Neural progenitor cell (in vitro differentiated cells): ENCODE results near the gene VIM.

Experiments used
- CTCF ChIP-seq: fragments of 200-600 bp; sonication (generic); IDR thresholded peaks from 2 replicates; pipeline ENCODE4 v1.5.1; 2017; ENCODE audit warnings: antibody characterized with exemption, mild to moderate bottlenecking
- EZH2 ChIP-seq: fragments of 200-600 bp; sonication (generic); IDR thresholded peaks from 2 replicates; pipeline ENCODE4 v1.6.1; 2017; ENCODE audit warnings: antibody characterized with exemption, mild to moderate bottlenecking, moderate library complexity

DNA sequence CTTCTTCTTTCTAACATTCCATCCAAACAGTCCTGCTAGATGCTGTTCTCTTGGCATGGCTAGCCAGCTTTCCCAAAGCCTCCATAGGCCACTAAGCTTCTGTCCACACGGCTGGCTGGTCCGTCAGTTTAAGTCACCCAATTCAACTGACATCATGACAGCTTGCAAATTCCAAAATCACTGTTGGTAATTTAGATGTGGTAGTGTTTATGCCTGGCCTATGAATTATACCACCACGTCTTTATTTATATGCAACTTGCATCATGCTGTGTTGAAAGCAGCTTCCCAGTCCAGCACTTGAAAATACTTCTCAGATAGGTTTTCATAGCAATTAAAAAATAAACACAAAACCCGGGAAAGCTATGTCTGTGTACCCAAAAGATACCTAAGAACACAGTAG is 2.2 kb upstream of the VIM start:
- TF ChIP-seq CTCF (no peak), EZH2 (no peak)
